Trophoblast cell (in vitro differentiated cells and primary cell): ENCODE measurements around the gene PMPCA.

Experiments used
- DNase-seq, 2 donors: peaks; one replicate each; pipeline ENCODE4 v3.0.0-alpha.2; 2016
- H2AFZ ChIP-seq: 2 replicates; pipeline ENCODE4 v1.6.1; 2013; ENCODE audit warnings: low read length, moderate library complexity, mild to moderate bottlenecking; ENCODE audit not compliant: insufficient read depth, poor library complexity
- H2AK5ac ChIP-seq: 2 replicates; pipeline ENCODE4 v1.6.1; 2013; ENCODE audit warnings: mild to moderate bottlenecking, low read length
- H2BK120ac ChIP-seq: 2 replicates; pipeline ENCODE4 v1.6.1; 2013; ENCODE audit warnings: low read length, mild to moderate bottlenecking, moderate library complexity; ENCODE audit not compliant: insufficient read depth, poor library complexity
- H2BK12ac ChIP-seq: 2 replicates; pipeline ENCODE4 v1.6.1; 2013; ENCODE audit warnings: mild to moderate bottlenecking, low read length, moderate library complexity
- H2BK5ac ChIP-seq: 2 replicates; pipeline ENCODE4 v1.6.1; 2013; ENCODE audit warnings: low read length, low read depth, moderate library complexity, mild to moderate bottlenecking; ENCODE audit not compliant: poor library complexity
- H3K14ac ChIP-seq: 2 replicates; pipeline ENCODE4 v1.6.1; 2013; ENCODE audit warnings: mild to moderate bottlenecking, low read length
- H3K18ac ChIP-seq: 2 replicates; pipeline ENCODE4 v1.6.1; 2013; ENCODE audit warnings: mild to moderate bottlenecking, low read length
- H3K23ac ChIP-seq: 2 replicates; pipeline ENCODE4 v1.6.1; 2013; ENCODE audit warnings: low read length
- H3K27ac ChIP-seq: 2 replicates; pipeline ENCODE4 v1.5.1; 2013; ENCODE audit warnings: low read depth, mild to moderate bottlenecking, inconsistent platforms, low read length, moderate library complexity
- H3K27me3 ChIP-seq: 2 replicates; pipeline ENCODE4 v1.6.1; 2013; ENCODE audit warnings: inconsistent platforms, mild to moderate bottlenecking, low read length, moderate library complexity; ENCODE audit not compliant: insufficient read depth
- H3K36me3 ChIP-seq, 2 experiments: 1 replicate in 1 of 2; 2 replicates in 1 of 2; pipeline ENCODE4 v1.6.1; 2013; ENCODE audit warnings: low read length in 2 of 2, mild to moderate bottlenecking in 2 of 2, moderate library complexity in 1 of 2; ENCODE audit not compliant: insufficient read depth in 2 of 2, control insufficient read depth in 1 of 2
- H3K4ac ChIP-seq: 2 replicates; pipeline ENCODE4 v1.6.1; 2013; ENCODE audit warnings: low read depth, mild to moderate bottlenecking, low read length, moderate library complexity
- H3K4me1 ChIP-seq, 2 experiments: 1 replicate in 1 of 2; 2 replicates in 1 of 2; pipeline ENCODE4 v1.6.1; 2013; ENCODE audit warnings: low read length in 2 of 2, mild to moderate bottlenecking in 2 of 2, moderate library complexity in 1 of 2; ENCODE audit not compliant: insufficient read depth in 2 of 2, control insufficient read depth in 1 of 2
- H3K4me2 ChIP-seq: 2 replicates; pipeline ENCODE4 v1.6.1; 2013; ENCODE audit warnings: inconsistent platforms, mild to moderate bottlenecking, low read length, moderate library complexity
- H3K4me3 ChIP-seq: 2 replicates; pipeline ENCODE4 v1.5.1; 2013; ENCODE audit warnings: mild to moderate bottlenecking, low read depth, low read length, inconsistent platforms
- H3K79me1 ChIP-seq: one replicate; pipeline ENCODE4 v1.6.1; 2013; ENCODE audit warnings: low read length
- H3K79me2 ChIP-seq: 2 replicates; pipeline ENCODE4 v1.6.1; 2013; ENCODE audit warnings: low read length, mild to moderate bottlenecking; ENCODE audit not compliant: control insufficient read depth, insufficient read depth, poor library complexity
- H3K9ac ChIP-seq: 2 replicates; pipeline ENCODE4 v1.6.1; 2013; ENCODE audit warnings: mild to moderate bottlenecking, low read length
- H3K9me3 ChIP-seq: 2 replicates; pipeline ENCODE4 v1.6.1; 2013; ENCODE audit warnings: low read depth, mild to moderate bottlenecking, control low read depth, inconsistent platforms, low read length; ENCODE audit not compliant: insufficient read depth
- H4K12ac ChIP-seq: 2 replicates; pipeline ENCODE4 v1.6.1; 2013; ENCODE audit warnings: low read depth, mild to moderate bottlenecking, low read length, moderate library complexity
- H4K8ac ChIP-seq: 2 replicates; pipeline ENCODE4 v1.6.1; 2013; ENCODE audit warnings: low read depth, mild to moderate bottlenecking, low read length, moderate library complexity
- H4K91ac ChIP-seq: one replicate; pipeline ENCODE4 v1.6.1; 2013; ENCODE audit warnings: low read depth, mild to moderate bottlenecking, low read length, moderate library complexity
- WGBS: extraction: QIAGEN DNeasy Blood & Tissue Kit; methylation state at CpG from one replicate; pipeline ENCODE4 v1.1.7; 2013; ENCODE audit warnings: missing lambda C conversion rate; ENCODE audit not compliant: insufficient read length, insufficient coverage; ENCODE audit errors: extremely low coverage; 5-methylcytosine and 5-hydroxymethylcytosine counted together

Gene PMPCA

DNA sequence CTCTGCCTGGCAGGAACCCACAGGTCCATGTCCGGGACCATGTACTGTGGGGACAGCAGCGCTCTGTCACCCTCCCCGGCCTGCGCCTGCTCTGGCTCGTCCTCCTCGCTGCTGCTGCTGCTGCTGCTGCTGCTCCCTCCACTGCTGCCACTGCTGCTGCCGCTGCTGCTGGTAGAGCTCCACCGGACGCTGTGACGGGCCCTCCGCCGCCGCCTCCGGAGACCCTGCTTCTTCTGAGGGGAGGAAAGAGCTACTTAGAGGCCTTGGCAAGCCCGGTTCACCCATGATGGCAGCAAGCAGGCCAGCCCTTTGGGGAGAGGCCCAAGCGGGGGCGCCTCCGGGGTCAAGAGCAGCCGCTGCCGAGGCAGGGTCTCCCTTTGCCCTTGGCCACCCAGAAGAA lies 27.0 kb upstream of the PMPCA start:
- Histone ChIP-seq H4K8ac (no peak overlapping the region), H2AK5ac (no peak overlapping the region), H3K23ac (no peak overlapping the region), H3K4me1 (no peaks in the 10 kb centered on the region), H2BK120ac (no peak overlapping the region), H3K79me2 (no peaks in the 10 kb centered on the region), H3K9ac (no peak overlapping the region), H3K36me3 (peaks cover 75 to 87% of the 10 kb centered on the region in 2 experiments), H2BK12ac (no peak overlapping the region), H4K12ac (no peak overlapping the region), H2BK5ac (no peak overlapping the region), H3K79me1 (no peaks in the 10 kb centered on the region), H2AFZ (no peak overlapping the region), H3K4me3 (no peak overlapping the region), H3K27ac (no peak overlapping the region), H3K27me3 (no peaks in the 10 kb centered on the region), H3K9me3 (no peaks in the 10 kb centered on the region), H3K4me2 (no peak overlapping the region), H3K4ac (no peak overlapping the region), H3K18ac (no peak overlapping the region), H4K91ac (no peak overlapping the region), H3K14ac (no peak overlapping the region)
- WGBS: no CpG with 5 or more reads among the region's 20 CpGs
- DNase-seq: no peak

DNA sequence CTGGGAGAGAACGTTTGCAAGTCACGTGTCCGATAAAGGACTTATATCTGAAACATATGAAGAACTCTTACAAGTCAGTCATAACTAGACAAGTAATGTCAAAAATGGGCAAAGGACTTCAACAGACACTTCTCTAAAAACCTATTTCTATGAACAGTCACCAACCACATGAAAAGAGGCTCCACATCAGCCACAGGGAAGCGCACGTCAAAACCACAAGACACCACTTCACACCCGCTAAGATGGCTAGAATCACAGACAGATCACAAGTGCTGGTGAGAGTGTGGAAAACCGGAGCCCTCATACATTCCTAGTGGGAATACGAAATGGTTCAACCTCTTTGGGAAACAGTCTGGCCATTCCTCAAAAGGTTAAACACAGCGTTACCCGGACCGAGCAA lies 25.4 kb upstream of the PMPCA start:
- no CpG with 5 or more reads among the region's 11 CpGs for WGBS
- Histone ChIP-seq H2AK5ac (no peak overlapping the region), H3K23ac (no peak overlapping the region), H4K91ac (no peak overlapping the region), H3K4me3 (no peak overlapping the region), H2BK12ac (no peak overlapping the region), H3K4me2 (no peak overlapping the region), H3K4me1 (no peaks in the 10 kb centered on the region), H4K8ac (no peak overlapping the region), H2BK120ac (no peak overlapping the region), H2BK5ac (no peak overlapping the region), H3K4ac (no peak overlapping the region), H3K79me1 (no peaks in the 10 kb centered on the region), H3K27ac (no peak overlapping the region), H3K27me3 (no peaks in the 10 kb centered on the region), H2AFZ (no peak overlapping the region), H3K14ac (no peak overlapping the region), H3K36me3 (peaks cover 73 to 86% of the 10 kb centered on the region in 2 experiments), H4K12ac (no peak overlapping the region), H3K18ac (no peak overlapping the region), H3K79me2 (no peaks in the 10 kb centered on the region), H3K9me3 (no peaks in the 10 kb centered on the region), H3K9ac (no peak overlapping the region)
- DNase-seq: no peak

DNA sequence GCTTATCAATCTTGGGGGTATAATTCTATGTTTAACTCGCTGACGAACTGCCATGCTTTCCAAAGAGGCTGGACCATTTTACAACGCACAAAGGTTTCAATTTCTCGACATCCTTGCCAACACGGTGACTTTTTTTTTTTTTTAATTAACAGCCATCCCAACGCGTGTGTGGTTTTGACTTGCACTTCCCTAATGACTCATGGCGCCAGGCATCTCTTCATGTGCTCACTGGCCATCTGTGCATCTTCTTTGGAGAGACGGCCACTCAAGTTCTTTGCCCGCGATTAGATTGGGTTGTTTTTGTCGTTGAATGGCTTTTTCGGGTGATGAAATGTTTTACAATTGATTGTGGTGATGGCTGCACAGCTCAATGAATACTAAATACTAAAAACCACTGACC lies 24.4 kb upstream of the PMPCA start:
- Histone ChIP-seq H3K4ac (no peak overlapping the region), H3K9ac (no peak overlapping the region), H3K27me3 (no peaks in the 10 kb centered on the region), H2AFZ (no peak overlapping the region), H3K27ac (no peak overlapping the region), H4K8ac (no peak overlapping the region), H3K23ac (no peak overlapping the region), H2AK5ac (no peak overlapping the region), H2BK120ac (no peak overlapping the region), H3K4me2 (no peak overlapping the region), H3K36me3 (peaks cover 64 to 79% of the 10 kb centered on the region in 2 experiments), H3K79me2 (no peaks in the 10 kb centered on the region), H3K9me3 (no peaks in the 10 kb centered on the region), H4K12ac (no peak overlapping the region), H3K18ac (no peak overlapping the region), H2BK5ac (no peak overlapping the region), H3K14ac (no peak overlapping the region), H2BK12ac (no peak overlapping the region), H3K4me1 (no peaks in the 10 kb centered on the region), H4K91ac (no peak overlapping the region), H3K79me1 (no peaks in the 10 kb centered on the region), H3K4me3 (no peak overlapping the region)
- DNase-seq: no peak
- no CpG with 5 or more reads among the region's 13 CpGs for WGBS

GRCh38 chr9:136387217-136387616 lies 23.2 kb upstream of the PMPCA start:
- no peak overlapping the region for H2BK120ac ChIP-seq
- no peak overlapping the region for H2AK5ac ChIP-seq
- H2BK12ac ChIP-seq: no peak overlapping the region
- H3K79me2 ChIP-seq: no peaks in the 10 kb centered on the region
- H3K36me3 ChIP-seq: peaks cover 60 to 76% of the 10 kb centered on the region in 2 experiments
- H3K9me3 ChIP-seq: no peaks in the 10 kb centered on the region
- WGBS: no CpG with 5 or more reads among the region's 19 CpGs
- H3K79me1 ChIP-seq: no peaks in the 10 kb centered on the region
- no peak overlapping the region for H2BK5ac ChIP-seq
- H3K9ac ChIP-seq: no peak overlapping the region
- H3K18ac ChIP-seq: no peak overlapping the region
- H3K27ac ChIP-seq: no peak overlapping the region
- DNase-seq: no peak
- no peaks in the 10 kb centered on the region for H3K27me3 ChIP-seq
- no peak overlapping the region for H4K12ac ChIP-seq
- H3K14ac ChIP-seq: no peak overlapping the region
- no peak overlapping the region for H3K4me3 ChIP-seq
- no peaks in the 10 kb centered on the region for H3K4me1 ChIP-seq
- H3K4ac ChIP-seq: no peak overlapping the region
- H2AFZ ChIP-seq: no peak overlapping the region
- H3K23ac ChIP-seq: no peak overlapping the region
- no peak overlapping the region for H4K8ac ChIP-seq
- no peak overlapping the region for H3K4me2 ChIP-seq
- no peak overlapping the region for H4K91ac ChIP-seq
